GM19240 (cell line): Measurements from ENCODE around the gene MAP3K6.
A peak's percentile ranks its signal among the peaks of the same experiment; 100 is the strongest.

Experiments
- DNase-seq: peaks from one replicate; pipeline ENCODE4 v3.0.0; 2011; ENCODE audit warnings: low spot score; ENCODE audit not compliant: insufficient read length

Gene MAP3K6

GRCh38 chr1:27341525-27342252, 25.1 kb downstream of the MAP3K6 start, which contains the start of gene SYTL1:
Gene SYTL1 (plus strand): TSS chr1:27342022. CDS start chr1:27345335, 3,313 bp downstream.
- peak; percentile 88 for DNase-seq

GRCh38 chr1:27339213-27339612, 27.5 kb downstream of the MAP3K6 start:
- no peak for DNase-seq

GRCh38 chr1:27338751-27339150, 28.0 kb downstream of the MAP3K6 start:
- DNase-seq: no peak

GRCh38 chr1:27336756-27337155, 30.0 kb downstream of the MAP3K6 start:
- DNase-seq: no peak

- no peak for DNase-seq
Measured at GRCh38 chr1:27335506-27336422, 31.0 kb downstream of the MAP3K6 start.

- DNase-seq: no peak
Measured at GRCh38 chr1:27333717-27334279, 33.0 kb downstream of the MAP3K6 start.

DNA sequence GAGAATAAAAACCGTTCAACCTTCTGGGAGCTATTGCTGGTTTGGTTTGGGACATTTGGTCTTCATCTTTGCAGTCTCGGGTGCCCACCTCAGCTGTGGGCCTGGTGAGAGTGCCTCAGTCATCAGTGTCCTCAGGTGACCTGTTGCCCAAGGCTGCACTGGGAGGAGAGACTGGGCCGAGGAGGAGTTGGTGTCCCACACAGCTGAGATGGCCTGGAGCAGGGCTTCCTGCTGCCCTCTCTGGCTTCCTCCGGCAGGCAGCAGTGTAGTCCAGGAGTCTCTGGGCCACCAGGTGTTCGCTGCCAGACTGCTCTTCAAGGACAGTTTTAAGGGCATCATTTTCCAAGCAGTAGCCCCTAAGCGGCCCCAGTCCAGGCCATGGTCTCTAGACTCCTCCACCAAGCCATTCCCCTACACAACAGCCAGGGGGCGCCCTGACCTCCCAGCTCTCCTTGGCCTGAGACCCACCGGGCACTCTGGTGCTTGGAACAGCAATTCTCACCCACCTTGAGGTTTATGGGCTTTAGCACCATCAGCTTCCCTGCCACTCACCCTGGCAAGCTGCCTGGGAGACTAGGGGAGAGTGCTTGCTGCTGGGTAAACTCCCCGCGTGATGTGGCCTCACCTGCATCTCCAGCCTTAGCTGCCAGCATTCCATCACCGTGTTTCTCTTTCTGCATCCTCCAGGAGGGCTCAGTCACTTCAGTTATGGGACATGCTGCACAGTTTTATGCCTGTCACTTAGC, 34.1 kb downstream of the MAP3K6 start:
- DNase-seq: no peak

DNA sequence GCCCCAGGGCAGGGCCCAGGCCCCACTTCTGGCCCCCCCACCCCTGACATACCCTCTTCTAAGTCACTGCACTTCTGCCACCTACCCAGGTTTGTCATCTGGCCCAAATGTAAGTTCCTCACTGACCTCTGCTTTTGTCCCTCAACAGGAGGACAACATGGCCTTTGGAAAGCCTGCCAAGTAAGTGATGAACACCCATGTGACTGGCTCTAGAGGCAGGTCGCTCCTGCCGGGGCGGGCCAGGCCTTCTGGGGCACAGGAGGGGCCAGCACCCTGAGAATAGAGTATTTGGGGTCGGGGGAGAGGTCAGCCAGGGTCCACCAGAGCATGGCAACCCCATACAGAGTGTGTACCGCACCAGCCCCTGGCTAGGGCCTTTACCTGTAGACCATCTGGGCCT, 34.8 kb downstream of the MAP3K6 start:
- DNase-seq: no peak

DNA sequence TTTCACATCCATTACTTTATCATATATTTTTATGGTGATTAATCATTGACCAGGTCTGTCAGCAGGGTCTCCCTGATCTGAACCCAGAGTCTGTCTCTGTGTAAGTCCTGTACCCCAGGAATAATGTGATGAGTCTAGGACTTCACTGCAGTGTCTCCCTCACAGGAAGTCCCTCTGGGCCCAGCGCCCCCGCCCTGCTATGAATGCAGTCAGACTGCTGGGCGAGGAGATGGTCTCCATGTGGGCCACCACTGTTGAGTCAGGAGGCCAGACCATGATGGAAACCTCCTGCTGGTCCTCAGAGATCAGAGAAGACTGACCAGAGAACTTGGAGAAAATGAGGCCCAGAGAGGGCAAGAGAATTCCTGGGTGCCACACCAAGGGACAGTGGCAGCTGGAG, 35.3 kb downstream of the MAP3K6 start:
- no peak for DNase-seq

- no peak for DNase-seq
Measured at GRCh38 chr1:27330786-27331185, 36.0 kb downstream of the MAP3K6 start.

DNA sequence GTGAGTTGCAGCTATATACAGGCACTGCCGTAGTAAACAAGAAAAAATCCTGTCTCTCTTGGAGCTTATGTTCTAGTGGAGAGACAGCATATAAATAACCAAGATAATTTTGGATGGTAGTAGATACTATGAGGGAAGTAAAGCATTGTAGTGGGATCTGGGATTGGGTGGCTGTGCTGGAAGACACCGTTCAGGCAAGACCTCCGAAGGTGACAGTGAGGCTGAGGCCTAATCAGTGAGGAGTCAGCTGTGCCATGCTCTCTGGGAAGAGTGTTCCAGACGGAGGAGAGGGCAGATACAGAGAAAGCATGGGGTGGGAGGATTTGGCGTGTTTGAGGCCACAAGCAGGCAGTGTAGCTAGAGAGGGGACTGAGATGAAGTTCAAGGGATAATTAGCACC, 38.8 kb downstream of the MAP3K6 start:
- no peak for DNase-seq

- DNase-seq: no peak
Measured at GRCh38 chr1:27325286-27325685, 41.5 kb downstream of the MAP3K6 start.

DNA sequence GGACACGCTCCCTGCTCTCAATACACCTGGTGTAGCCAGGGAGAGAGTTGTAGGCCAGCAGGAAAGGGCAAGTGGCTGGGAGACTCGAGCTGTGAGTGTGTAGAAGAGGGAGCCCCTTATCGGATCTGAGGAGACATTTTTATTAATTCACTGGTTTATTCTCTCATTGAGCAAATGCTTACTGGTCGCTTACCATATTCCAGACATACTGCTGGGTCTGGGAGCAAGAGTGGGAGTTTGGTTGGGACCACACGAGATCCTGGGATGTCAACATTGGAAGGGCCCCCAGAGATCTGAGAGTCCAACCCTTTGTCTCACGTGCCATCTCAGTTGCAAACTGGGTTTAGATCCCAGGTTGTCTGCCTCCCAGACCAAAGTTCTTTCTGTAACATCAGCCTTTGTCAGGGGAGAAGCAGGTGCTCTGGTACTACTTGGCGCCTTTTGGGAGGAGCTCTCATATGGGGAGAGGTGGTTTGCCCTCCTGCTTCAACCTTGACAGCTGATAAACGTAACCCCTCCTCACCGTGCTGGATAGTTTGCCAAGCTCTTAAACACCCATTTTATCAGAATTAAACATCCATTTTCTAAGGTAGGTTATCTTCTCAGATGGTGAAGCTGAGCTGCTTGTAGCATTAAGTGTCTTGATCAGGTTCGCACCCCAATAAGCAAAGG, 44.1 kb downstream of the MAP3K6 start:
- no peak for DNase-seq

DNA sequence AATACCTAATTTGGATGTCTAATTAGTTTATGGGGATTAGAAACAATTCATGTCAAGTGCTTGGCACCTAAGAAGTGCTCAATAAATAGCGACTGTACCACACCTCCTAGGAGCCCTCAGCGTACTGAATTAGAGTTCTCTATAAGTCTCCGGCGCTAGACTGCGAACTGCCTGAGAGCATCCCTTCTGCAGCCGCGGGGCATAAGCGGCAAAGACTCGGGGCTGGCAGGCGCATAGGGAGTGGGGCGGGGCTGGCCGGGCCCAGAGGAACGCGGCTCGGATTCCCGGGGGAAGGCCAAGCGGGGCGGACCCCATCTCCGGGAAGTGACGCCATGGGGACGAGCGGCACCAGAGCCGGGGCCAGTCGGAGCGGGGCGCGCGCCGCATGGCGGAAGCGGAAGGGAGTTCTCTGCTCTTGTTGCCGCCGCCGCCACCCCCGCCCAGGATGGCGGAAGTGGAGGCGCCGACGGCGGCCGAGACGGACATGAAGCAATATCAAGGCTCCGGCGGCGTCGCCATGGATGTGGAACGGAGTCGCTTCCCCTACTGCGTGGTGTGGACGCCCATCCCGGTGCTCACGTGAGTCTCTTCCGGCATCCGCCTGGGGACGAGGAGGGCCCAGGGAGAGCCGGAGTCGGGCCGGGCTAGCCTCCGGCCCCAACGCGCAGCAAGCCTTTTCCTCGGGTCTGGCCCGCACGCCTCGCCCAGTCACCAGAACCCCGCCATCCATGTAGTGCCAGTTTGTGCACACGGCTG, 44.8 kb downstream of the MAP3K6 start, which contains the start of gene TMEM222:
Gene TMEM222 (plus strand): TSS at position 351 of the 756 bp plus-strand sequence. CDS start 35 bp downstream, at position 386.
- DNase-seq: peak; percentile 97

GRCh38 chr1:27318596-27318995, 48.2 kb downstream of the MAP3K6 start:
- no peak for DNase-seq

DNA sequence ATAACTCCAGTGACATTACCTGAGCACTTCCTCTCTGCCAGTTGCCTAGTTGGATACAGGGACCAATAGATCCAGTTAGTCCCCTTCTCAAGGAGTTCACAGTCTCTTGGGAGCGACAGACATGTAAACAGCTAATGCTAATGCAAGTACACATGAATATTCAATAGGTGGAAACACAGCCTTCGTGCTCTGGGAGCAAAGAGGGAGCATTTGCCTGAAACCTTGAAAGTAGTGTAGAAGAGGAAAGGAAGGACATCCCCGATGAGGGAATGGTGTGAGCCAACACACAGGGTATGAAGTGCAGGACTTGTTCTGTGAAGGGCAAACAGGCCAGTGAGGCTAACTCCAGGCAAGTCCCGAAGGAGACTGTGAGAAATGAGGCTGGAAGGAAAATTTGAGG, 48.6 kb downstream of the MAP3K6 start:
- no peak for DNase-seq

DNA sequence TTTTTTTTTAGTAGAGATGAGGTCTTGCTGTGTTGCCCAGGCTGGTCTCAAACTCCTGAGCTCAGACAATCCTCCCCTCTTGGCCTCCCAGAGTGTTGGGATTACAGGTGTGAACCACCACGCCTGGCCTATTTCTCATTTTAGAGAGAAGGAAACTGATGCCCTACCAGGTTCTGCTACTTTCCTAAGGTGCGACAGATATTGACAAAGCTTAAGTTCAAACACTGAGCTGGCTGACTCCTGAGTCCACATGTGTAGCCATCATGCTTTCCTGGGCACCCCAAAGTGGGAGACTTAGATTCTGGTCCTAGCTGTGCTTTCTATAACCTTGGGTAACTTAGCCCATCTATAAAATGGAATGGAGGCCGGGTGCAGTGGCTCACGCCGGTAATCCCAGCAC, 49.9 kb downstream of the MAP3K6 start:
- DNase-seq: no peak

DNA sequence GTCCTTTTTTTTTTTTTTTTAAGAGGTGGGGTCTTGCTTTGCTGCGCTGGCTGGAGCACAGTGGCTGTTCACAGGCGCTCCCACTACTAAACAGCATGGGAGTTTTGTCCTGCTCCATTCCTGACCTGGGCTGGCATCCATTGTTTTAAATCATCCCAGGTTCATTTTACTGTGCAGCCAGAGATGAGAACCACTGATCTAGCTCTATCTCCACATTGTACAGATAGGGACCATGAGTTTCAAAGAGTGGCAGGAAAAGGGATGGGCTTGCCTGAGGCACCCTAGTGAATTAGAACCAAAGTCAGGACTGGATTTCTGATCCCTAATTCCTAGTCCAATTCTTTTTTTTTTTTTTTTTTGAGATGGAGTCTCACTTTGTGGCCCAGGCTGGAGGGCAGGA, 52.0 kb downstream of the MAP3K6 start:
- DNase-seq: no peak

GRCh38 chr1:27314169-27314568, 52.6 kb downstream of the MAP3K6 start:
- no peak for DNase-seq
